Kidney epithelial cell (primary cell): ENCODE results near the gene ZNHIT3. TPM values are rescaled to one million over a fixed set of nuclear protein-coding genes. Genes with fewer than 3 reads are reported as not detected.

Experiments used
- DNase-seq: peaks from one replicate; pipeline ENCODE4 v3.0.0-alpha.2; 2010; ENCODE audit warnings: low read depth
- H3K27me3 ChIP-seq: 2 replicates; pipeline ENCODE4 v1.6.0; 2011; ENCODE audit warnings: low read length; ENCODE audit not compliant: control insufficient read depth, insufficient read depth
- H3K36me3 ChIP-seq: 2 replicates; pipeline ENCODE4 v1.5.1; 2011; ENCODE audit warnings: low read length; ENCODE audit not compliant: control insufficient read depth, insufficient read depth
- H3K4me3 ChIP-seq: 2 replicates; pipeline ENCODE4 v1.5.1; 2011; ENCODE audit warnings: low read depth, mild to moderate bottlenecking, control low read depth, low read length
- CTCF ChIP-seq: IDR thresholded peaks from 2 replicates; pipeline ENCODE4 v1.5.1; 2011; ENCODE audit warnings: mild to moderate bottlenecking, moderate library complexity, low read length, control low read depth, inconsistent platforms; ENCODE audit not compliant: insufficient read depth, poor library complexity, severe bottlenecking
- total RNA-seq: library from RNA; depleted of rRNA; stranded (reverse); fragments of >200 nt; gene quantifications from 2 replicates; pipeline ENCODE4 v1.2.3, GENCODE V29; 2015

ZNHIT3 gene
- total RNA-seq, 1 donor from 2014 or later: 36.7 TPM

- Histone ChIP-seq H3K27me3 (peaks cover 12% of the 10 kb centered on the region), H3K4me3 (no peak overlapping the region), H3K36me3 (no peaks in the 10 kb centered on the region)
- TF ChIP-seq CTCF: no peak
- DNase-seq: no peak
Observed at GRCh38 chr17:36460265-36460937, 26.1 kb upstream of the ZNHIT3 start.

GRCh38 chr17:36461330-36462110, 25.0 kb upstream of the ZNHIT3 start:
- peaks cover 17% of the 10 kb centered on the region for H3K27me3 ChIP-seq
- H3K4me3 ChIP-seq: no peak overlapping the region
- DNase-seq: no peak
- no peak for TF ChIP-seq CTCF
- H3K36me3 ChIP-seq: no peaks in the 10 kb centered on the region

- Histone ChIP-seq H3K36me3 (no peaks in the 10 kb centered on the region), H3K27me3 (peaks cover 24% of the 10 kb centered on the region), H3K4me3 (no peak overlapping the region)
- peak; percentile 5 for TF ChIP-seq CTCF
- peak; percentile 32 for DNase-seq
Observed at GRCh38 chr17:36463916-36464764, 22.3 kb upstream of the ZNHIT3 start.

GRCh38 chr17:36464765-36465088, 21.8 kb upstream of the ZNHIT3 start:
- H3K4me3 ChIP-seq: no peak overlapping the region
- TF ChIP-seq CTCF: no peak
- H3K36me3 ChIP-seq: no peaks in the 10 kb centered on the region
- no peak for DNase-seq
- peaks cover 30% of the 10 kb centered on the region for H3K27me3 ChIP-seq

GRCh38 chr17:36468903-36469635, 17.4 kb upstream of the ZNHIT3 start:
- TF ChIP-seq CTCF: no peak
- no peaks in the 10 kb centered on the region for H3K36me3 ChIP-seq
- peaks cover 31% of the 10 kb centered on the region for H3K27me3 ChIP-seq
- no peak overlapping the region for H3K4me3 ChIP-seq
- DNase-seq: no peak
